Raji (cell line): ENCODE data around the gene RPL13.

Experiments
- POLR2A ChIP-seq: IDR thresholded peaks from 2 replicates; pipeline ENCODE4 v1.6.1; 2011; ENCODE audit warnings: low read depth, low read length, control low read depth; ENCODE audit not compliant: insufficient read depth

The RPL13 gene

GRCh38 chr16:89552329-89552728 lies 8.2 kb upstream of the RPL13 start:
- TF ChIP-seq POLR2A: no peak

- no peak for TF ChIP-seq POLR2A
Observed at GRCh38 chr16:89552913-89553312, 7.6 kb upstream of the RPL13 start.

GRCh38 chr16:89553733-89554132 lies 6.7 kb upstream of the RPL13 start:
- no peak for TF ChIP-seq POLR2A

GRCh38 chr16:89554343-89554742 lies 6.1 kb upstream of the RPL13 start:
- TF ChIP-seq POLR2A: no peak

GRCh38 chr16:89555265-89555664 lies 5.2 kb upstream of the RPL13 start:
- TF ChIP-seq POLR2A: no peak

GRCh38 chr16:89555780-89556179 lies 4.7 kb upstream of the RPL13 start:
- TF ChIP-seq POLR2A: no peak

GRCh38 chr16:89556750-89557689 lies 3.5 kb upstream of the RPL13 start:
- TF ChIP-seq POLR2A: no peak

GRCh38 chr16:89557690-89558490 lies 2.6 kb upstream of the RPL13 start:
- no peak for TF ChIP-seq POLR2A

- no peak for TF ChIP-seq POLR2A
Observed at GRCh38 chr16:89561142-89561883, 831 bp downstream of the RPL13 start.

- no peak for TF ChIP-seq POLR2A
Observed at GRCh38 chr16:89561884-89562599, 1.6 kb downstream of the RPL13 start.

- no peak for TF ChIP-seq POLR2A
Observed at GRCh38 chr16:89562939-89563338, 2.5 kb downstream of the RPL13 start.

GRCh38 chr16:89563639-89564392 lies 3.3 kb downstream of the RPL13 start:
- TF ChIP-seq POLR2A: no peak

GRCh38 chr16:89564476-89565255 lies 4.2 kb downstream of the RPL13 start:
- TF ChIP-seq POLR2A: peak; percentile 6; the same call in 1 of the 2 replicates
